D341Med (cell line): Measurements from ENCODE around the gene SPTBN1.
"Not testable (repeated sequence)": the region's sequence is repeated elsewhere in the genome, so short reads cannot be mapped to it uniquely, and the experiment has no call there.

Experiments
- DNase-seq: peaks from one replicate; pipeline ENCODE4 v3.0.0; 2012; ENCODE audit warnings: low spot score

Gene SPTBN1

DNA sequence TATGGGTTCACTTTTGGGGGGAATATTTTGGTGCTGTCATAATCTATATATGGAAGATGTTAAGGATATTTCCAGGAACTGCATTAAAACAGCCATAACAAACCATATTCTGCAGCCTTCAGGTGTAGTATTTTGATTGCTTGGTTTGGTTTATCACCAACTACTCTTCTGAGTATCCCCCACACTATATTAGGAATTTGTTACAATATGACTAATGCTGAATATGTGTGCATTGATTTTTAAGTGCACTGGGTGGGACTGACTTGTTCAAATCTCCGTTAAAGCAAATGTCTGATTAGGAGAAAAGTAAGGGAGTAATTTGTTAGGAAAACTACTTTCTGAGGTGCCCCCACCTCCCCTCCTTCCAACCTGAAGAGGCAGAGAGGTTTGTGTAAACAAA lies 47.7 kb downstream of the SPTBN1 start:
- DNase-seq = no peak

DNA sequence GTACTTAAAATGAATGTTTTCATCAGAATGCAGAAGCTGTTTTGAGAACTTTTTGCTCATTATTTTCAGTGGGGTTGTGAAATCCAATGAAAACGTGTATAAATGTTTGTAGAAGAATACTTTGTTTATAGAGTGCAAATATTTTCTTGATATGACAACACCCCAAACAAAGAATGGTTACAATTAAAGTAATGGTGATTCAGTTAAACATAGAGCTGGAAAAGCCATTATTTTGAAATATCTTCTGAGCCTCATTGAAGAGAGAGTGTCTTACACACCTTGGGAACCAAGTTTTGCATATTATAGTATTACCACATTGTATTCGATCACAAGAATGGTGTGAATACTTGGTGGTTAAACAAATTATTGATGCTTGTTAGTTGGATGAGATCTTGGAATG lies 48.7 kb downstream of the SPTBN1 start:
- DNase-seq = no peak

DNA sequence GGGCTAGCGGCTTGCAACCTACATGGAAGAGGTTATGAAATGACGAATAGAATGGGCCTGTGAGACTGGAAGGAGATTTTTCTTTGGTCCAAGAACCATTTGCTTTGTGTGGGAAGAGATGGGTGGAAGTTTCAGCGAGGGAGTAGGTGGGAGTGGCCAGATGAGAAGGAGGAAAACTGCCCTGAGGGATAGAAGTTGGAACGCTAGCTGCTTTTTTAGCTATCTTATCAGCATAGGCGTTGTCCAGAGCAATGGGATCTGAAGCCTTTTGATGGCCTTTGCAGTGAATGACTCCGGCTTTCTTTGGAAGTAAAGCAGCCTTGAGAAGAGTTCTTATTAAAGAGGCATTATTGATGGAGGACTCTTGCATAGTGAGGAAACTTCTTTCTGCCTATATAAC lies 52.4 kb downstream of the SPTBN1 start:
- no peak for DNase-seq

DNA sequence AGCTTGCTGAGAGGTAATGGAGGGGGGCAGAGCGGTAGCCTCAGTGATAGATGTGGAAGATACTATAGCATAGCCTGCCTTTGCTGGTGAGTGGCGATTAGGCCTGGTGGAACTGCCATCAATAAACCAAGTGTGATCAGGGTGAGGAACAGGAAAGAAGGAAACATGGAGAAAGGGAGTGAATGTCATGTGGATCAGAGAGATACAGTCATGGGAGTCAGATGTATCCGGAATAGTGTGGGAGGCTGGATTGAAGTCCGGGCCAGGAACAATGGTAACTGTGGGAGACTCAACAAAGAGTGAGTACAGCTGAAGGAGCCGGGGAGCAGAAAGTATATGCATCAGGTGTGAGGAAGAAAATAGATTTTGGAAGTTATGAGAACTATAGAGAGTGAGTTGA lies 52.9 kb downstream of the SPTBN1 start:
- not testable (repeated sequence) for DNase-seq

DNA sequence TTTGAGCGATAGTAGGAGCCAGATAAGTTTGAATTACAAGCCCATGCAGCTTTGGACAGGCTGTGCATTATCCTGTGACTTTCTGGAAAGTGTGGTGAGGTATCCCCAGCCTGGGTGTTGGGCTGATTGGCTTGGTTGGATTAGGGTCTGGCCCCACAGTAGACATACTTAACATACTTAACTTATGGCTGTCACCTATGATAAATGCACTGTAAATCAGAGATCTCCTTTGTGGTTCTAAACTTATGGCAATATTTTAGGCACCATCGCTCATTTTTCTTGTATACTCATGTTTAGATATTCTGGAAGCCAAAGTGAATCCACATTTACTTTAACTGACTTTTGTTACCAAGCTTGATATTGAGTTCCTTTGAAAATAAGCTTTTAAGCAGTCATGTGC lies 54.8 kb downstream of the SPTBN1 start:
- DNase-seq = no peak

DNA sequence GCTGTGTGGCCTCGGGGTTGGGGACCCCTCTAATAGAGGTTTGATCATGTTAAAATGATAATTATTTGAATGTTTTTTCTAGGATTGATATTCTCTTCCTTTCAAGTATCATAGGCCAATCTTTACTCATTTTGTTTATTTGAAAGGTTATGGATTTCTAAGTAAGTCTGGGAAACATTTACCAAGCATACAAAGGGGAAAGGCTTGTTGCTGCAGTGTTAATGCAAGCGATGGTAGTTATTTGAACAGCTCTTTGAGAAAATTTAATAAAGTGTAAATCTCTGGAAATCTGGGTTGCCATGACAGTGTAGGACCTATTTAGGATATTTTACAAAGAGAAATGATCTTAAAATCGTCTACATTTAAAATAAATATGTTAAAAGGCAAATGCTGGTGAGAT lies 56.1 kb downstream of the SPTBN1 start:
- DNase-seq = no peak

DNA sequence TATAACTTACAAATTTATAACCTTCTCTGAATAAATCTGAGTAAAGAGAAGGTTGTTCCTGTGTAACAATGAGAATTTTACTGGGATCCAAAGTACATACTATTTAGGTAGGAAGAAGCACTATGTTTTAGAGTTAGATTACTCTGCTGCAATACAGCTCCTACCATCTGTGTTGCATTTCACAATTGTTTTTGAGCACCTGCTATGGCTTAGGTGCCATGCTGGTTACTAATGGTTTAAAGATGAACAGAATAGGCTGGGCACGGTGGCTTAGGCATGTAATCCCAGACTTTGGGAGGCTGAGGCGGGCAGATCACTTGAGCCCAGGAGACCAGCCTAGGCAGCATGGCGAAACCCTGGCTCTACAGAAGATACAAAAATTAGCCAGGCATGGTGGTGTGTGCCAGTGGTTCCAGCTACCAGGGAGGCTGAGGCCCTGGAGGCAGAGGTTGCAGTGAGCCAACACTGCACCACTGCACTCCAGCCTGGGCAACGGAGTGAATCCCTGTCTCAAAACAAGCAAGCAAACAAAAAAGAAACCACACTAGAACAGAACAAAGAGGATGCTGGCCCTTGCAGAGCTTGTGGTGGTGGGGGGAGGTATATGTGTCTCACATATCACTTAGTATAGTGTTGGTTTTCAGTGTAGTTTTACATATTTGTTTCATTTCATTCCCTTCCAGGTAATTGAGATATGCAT lies 56.7 kb downstream of the SPTBN1 start:
- DNase-seq = no peak

DNA sequence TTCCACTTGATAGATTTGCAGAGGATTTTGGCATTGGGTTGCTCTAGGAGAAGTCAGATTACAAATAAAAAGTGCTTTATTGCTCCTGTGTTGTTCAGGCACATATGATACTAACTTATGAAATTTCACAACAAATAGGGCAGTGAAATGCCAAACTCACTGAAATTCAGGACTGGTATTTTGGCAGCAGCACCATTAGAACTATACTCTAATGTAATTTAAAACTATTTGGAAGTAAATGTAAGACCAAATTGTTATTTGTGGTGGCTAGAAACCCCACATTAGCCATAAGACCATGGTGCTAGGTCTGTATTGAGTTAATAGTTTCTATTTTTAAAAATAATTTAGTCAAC lies 57.2 kb downstream of the SPTBN1 start:
- DNase-seq = no peak

DNA sequence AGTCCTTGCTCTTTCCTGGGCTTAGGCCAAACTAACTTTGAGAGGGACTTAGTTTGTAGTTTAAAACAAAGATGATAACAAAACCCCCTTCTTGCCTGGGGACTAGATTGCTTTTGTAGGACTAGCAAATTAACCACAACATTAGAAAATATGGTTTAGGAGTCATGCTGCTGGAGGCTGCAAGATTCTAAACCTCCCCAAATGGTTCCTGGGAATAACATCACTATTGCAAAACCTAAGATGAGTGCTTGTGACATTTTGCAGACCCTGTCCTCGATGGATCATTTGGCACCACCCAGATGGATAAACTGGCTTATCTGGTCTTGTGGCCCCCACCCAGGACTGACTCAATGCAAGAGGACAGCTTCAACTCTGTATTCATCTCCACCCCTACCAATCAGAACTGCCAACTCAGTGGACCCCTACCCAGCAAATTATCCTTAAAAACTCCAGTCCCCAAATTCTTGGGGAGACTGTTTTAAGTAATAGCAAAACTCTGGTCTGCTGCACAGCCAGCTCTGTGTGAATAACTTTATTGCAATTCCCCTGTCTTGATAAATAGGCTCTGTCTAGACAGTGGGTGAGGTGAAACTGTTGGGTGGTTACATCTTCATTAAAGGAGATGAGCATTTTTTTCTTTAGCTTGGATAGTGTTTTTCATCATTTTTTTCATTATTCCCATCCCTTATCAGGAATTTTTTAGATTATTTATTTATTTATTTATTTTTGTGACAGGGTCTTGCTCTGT lies 58.9 kb downstream of the SPTBN1 start:
- no peak for DNase-seq

DNA sequence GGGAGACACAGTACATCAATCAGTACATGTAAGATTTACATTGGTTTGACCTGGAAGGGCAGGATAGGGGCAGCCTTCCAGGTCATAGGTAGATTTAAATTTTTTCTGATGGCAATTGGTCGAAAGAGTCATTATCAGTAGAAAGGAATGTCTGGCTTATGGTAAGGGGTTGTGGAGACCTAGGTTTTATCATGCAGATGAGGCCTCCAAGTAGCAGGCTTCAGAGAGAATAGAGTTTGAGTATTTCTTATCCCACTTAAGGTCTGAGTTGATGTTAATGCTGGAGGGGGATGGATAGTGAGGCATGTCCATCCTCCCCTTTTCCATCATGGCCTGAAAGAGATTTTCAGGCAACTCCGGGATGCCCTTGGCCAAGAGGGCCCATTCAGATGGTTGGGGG lies 60.7 kb downstream of the SPTBN1 start:
- DNase-seq = no peak

DNA sequence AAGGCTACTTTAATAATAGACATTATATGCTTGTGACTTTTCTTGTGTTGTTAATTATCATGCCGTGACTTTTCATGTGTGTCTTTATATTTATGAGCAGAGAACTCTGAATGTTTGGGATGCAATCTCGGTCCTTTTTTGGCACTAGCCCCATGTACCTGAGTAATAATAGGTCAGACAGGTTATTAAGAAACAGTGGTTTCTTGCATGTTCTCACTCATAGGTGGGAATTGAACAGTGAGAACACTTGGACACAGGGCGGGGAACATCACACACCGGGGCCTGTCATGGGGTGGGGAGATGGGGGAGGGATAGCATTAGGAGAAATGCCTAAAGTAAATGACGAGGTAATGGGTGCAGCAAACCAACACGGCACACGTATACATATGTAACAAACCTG lies 61.9 kb downstream of the SPTBN1 start:
- DNase-seq = not testable (repeated sequence)

DNA sequence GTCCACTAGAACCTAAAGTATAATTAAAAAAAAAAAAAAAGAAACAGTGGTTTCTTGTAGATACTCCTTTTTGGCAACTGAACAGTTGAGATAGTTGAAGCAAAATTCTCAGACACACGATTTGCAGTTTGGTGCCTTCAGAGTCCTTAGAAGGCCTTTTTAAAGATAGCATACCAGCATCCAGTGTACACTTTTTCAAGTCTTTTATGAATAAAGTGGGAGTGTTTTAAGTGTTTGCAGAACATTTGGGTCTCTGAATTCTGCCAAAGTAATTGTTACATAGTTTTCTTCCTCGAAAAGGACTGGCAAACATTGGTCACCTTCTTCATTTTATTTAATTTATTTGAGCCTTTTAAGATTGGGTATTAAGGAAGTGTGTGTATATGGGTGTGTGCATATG lies 62.3 kb downstream of the SPTBN1 start:
- DNase-seq = no peak

DNA sequence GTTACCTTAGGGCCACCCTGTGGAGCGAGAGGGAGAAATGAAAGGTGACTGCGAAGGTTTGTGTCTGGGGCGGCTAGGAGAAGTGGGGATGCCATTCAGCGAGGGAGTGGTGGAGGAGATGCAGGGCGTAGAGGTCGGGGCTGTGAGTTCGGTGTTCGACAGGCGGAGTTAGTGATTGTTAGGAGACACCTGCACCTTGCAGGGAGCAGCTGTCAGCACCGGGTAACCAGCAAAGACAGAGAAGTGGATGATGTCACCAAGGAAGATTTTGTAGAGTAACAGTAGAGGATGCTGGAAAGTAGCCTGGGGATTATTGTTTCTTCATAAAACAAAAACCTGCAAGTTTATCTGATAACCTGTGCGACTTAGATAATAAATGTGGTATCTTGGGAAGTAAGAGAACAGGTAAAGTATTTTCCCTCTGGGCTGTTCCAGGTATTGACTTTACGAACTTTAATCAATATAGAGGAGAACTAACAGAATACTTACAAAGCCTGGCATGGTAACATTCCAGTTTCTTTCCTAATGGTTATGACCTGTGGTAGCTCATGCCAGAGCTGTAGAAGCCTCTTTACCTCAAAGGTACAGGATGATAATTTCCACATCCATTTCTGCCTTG lies 63.8 kb downstream of the SPTBN1 start:
- DNase-seq = no peak

DNA sequence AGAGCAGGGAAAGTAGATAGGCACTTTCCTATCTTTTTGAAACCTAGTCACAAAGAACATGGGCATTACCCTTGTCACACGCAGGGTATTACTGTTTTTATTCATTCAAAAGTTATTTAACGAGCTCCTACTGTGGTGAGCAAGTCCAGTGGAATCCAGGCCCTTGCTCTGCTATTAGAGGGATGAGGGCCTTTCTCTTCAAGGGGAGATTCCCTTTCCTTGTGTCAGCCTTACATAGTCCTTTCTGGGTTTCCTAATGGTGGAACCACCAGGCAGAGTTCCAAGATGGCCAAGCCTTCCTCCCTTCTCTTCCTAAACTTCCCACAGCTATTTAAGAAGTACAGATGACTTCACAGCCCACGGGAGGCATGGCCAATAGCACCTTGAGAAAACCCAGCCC lies 64.6 kb downstream of the SPTBN1 start:
- DNase-seq = no peak

DNA sequence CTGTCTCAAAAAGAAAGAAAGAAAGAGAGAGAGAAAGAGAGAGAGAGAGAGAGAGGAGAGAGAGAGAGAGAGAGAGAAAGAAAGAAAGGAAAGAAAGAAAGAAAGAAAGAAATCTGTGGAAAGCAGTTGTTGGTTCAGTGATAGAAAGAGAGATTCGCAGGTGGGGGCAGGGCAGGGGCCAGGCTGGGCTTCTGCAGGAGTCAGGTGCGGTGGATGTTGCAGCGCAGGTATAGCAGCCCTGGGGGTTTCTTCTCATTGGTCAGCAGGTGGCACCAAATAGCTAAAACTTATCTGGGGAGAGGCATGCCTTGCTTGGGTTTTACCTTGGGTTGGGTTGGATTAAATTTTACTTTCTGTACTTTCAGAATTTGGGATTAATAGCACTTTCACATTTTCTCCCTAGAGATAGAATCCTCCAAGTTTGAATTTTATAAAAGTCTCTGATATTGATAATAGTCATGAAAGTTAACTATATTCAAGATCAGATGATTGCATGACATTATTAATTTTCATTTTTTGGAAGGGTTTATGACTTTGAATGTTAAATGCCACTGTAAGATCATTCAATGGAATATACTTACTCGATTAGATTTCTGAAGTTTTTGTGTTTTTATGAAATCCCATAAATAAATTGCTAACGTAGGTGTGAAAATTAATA lies 66.6 kb downstream of the SPTBN1 start:
- peak; percentile 72 for DNase-seq

DNA sequence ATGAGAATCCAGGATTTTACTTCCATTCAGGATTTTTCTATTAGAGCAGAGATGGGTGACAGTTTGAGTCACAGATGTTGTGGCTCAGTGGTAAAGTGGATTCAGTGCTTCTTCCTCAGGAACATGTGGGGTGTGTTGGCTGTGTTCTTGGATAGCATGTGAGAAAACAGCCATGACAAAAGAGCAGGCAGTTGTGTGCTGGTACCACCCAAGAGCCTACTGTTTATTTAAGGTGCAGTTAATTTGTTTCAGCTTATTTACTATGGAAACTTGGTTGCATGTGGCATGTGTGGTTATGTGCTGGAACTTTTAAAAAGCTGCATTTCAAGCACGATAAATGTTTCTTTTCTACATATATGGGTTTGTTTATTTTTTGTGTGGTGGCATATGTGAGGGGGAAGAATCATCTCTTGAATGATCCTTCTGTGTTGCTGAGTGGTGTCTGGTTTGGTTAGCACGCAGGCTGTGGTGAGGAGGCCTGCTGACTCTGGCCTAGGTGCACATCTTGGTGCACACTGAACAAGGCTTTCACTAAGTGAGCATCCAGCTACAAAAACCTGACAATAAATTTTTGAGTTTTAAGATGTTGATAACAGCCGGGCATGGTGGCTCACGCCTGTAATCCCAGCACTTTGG lies 67.3 kb downstream of the SPTBN1 start:
- DNase-seq = no peak

DNA sequence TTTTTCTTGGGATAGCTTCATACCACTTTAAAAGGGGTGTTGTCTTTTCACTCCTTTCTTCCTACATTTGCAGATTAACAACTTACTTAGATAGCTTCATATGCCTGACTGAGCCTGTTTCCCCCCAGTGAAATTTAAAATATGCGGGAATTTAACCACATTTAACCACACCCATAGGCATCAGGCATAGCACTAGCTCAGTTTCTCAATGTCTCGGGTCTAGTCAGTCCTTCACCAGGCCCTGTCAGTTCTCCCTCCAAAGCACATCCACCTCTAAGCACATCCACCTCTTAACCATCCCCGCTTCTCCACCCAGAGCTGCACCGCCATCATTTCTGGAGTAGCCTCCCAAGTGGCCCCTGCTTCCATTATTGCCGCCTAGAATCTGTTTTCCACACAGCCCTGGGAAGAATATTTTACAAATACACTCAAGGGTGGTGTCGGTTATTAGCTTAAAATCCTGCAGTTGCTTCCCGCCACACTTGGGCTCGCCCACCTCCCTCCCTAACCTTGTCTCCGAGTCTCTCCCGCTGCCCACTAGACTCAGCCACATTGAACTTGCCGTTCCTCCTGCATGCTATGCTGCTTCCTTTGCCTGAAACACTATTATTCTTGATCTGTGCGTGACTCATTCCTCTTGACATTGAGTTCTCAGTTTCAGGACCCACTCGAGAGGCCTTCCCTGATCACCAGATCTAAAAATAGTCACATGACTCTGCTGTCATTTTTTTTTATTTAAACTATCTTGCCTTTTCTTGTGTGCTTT lies 68.3 kb downstream of the SPTBN1 start:
- no peak for DNase-seq

DNA sequence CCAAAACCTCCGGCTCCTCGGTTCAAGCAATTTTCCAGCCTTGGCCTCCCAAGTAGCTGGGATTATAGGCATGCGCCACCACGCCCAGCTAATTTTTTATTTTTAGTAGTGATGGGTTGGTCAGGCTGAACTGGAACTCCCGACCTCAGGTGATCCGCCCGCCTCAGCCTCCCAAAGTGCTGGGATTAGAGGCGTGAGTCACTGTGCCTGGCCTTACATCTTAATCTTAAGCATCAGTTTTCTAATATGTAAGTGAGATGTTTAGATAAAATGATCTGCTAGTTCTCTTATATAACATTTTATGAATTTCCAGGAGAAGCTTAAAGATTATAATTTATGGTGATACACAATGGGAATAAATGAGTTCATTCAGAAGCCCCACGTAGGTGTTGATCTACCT lies 69.2 kb downstream of the SPTBN1 start:
- DNase-seq = no peak

DNA sequence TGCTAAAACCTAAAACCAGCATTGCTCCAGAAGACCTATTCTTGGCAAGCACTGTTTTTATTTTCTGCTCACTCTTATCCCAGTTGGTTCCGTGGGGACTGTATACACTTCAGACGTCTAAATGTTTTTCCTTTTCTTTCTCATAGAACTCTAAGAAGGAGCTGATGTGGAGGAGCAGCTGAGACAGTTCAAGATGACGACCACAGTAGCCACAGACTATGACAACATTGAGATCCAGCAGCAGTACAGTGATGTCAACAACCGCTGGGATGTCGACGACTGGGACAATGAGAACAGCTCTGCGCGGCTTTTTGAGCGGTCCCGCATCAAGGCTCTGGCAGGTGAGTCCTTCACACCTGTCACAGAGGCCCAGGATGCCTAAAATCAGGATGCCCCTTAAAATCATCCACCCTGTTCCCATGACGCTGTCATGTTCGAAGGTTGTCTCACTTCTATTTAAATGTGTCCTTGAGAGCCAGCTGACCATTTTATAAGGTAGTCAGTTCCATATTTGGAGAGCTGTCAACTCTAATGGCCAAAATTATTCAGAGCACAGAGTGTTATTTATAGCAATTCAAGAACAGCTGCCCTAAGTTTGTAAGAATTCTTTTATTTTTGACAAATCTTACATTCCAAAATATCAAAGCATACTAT lies 70.2 kb downstream of the SPTBN1 start:
- no peak for DNase-seq

DNA sequence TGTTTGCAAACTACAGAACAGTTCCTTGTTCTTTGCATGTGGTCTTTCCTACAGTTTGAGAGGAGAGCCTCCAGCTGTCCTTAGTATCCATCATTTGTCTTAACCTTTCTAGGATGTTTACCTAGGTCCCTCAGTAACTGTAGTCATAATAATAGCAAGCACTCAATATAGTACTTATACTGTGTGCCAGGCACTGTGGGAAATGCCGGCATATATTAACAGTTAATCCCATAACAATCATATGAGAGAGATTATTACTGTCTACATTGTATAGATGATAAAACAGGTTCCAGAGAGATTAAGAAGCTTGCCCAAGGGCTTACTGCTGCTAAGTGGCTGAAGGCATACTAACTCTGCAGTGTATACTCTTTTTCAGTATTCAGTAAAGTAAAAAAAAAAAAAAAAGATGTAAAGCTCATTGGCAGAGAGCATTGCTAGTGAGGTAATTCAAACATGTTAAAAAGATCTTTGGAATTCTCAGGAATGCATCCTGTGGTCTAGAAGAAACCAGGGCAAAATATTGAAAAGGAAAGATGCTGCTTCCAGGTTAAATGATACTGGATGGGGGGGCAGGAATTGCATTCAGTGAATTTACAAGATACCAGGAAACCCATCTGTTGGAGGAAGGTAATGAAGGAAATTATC lies 72.3 kb downstream of the SPTBN1 start:
- DNase-seq = peak; percentile 43

DNA sequence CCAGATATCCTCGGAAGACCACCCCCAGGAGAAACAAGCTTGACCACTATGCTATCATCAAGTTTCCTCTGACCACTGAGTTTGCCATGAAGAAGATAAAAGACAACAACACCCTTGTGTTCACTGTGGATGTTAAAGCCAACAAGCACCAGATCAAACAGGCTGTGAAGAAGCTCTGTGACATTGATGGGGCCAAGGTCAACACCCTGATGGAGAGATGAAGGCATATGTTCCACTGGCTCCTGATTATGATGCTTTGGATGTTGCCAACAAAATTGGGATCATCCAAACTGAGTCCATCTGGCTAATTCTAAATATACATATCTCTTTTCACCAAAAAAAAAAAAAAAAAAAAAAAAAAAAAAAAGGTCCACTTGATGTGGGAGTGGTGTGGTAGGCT lies 73.4 kb downstream of the SPTBN1 start:
- not testable (repeated sequence) for DNase-seq
